GM19025 (cell line): ENCODE results near the gene LSAMP.

ENCODE experiments used
- ATAC-seq: cut with Tn5 transposase; IDR thresholded peaks from one replicate; pipeline ENCODE4 v1.9.1; 2021; ENCODE audit warnings: mild to moderate bottlenecking, low read depth, moderate library complexity; ENCODE audit not compliant: unreplicated experiment

LSAMP gene

GRCh38 chr3:115922681-115923347, 522.5 kb downstream of the LSAMP start:
- no peak for ATAC-seq

GRCh38 chr3:115921711-115922110, 523.6 kb downstream of the LSAMP start:
- ATAC-seq, result no peak

GRCh38 chr3:115918900-115919299, 526.4 kb downstream of the LSAMP start:
- no peak for ATAC-seq

GRCh38 chr3:115916866-115917265, 528.4 kb downstream of the LSAMP start:
- ATAC-seq, result no peak

GRCh38 chr3:115915061-115915460, 530.2 kb downstream of the LSAMP start:
- ATAC-seq, result no peak

- no peak for ATAC-seq
Measured at GRCh38 chr3:115913069-115913686, 532.1 kb downstream of the LSAMP start.

GRCh38 chr3:115912372-115912771, 532.9 kb downstream of the LSAMP start:
- no peak for ATAC-seq

GRCh38 chr3:115905871-115906270, 539.4 kb downstream of the LSAMP start:
- no peak for ATAC-seq

GRCh38 chr3:115903843-115904242, 541.4 kb downstream of the LSAMP start:
- no peak for ATAC-seq

- ATAC-seq, result no peak
Measured at GRCh38 chr3:115901008-115901407, 544.3 kb downstream of the LSAMP start.

- no peak for ATAC-seq
Measured at GRCh38 chr3:115899535-115899934, 545.8 kb downstream of the LSAMP start.

- no peak for ATAC-seq
Measured at GRCh38 chr3:115898656-115899410, 546.5 kb downstream of the LSAMP start.

- no peak for ATAC-seq
Measured at GRCh38 chr3:115891006-115891636, 554.2 kb downstream of the LSAMP start.

- ATAC-seq, result no peak
Measured at GRCh38 chr3:115890579-115890978, 554.7 kb downstream of the LSAMP start.

- ATAC-seq, result no peak
Measured at GRCh38 chr3:115885621-115886020, 559.7 kb downstream of the LSAMP start.

- no peak for ATAC-seq
Measured at GRCh38 chr3:115877615-115877899, 567.7 kb downstream of the LSAMP start.

GRCh38 chr3:115876876-115877614, 568.2 kb downstream of the LSAMP start:
- ATAC-seq, result no peak

GRCh38 chr3:115875460-115875859, 569.8 kb downstream of the LSAMP start:
- no peak for ATAC-seq

- ATAC-seq, result no peak
Measured at GRCh38 chr3:115871735-115872134, 573.6 kb downstream of the LSAMP start.

GRCh38 chr3:115864911-115865310, 580.4 kb downstream of the LSAMP start:
- no peak for ATAC-seq

- ATAC-seq, result no peak
Measured at GRCh38 chr3:115862849-115863248, 582.4 kb downstream of the LSAMP start.
